Endothelial cell of umbilical vein (primary cell): ENCODE data around the gene HTRA1.

ENCODE experiments used
- EZH2 ChIP-seq: IDR thresholded peaks from 2 replicates; pipeline ENCODE4 v1.6.1; 2012; ENCODE audit warnings: borderline replicate concordance, low read depth, mild to moderate bottlenecking, moderate library complexity, low read length, inconsistent platforms; ENCODE audit not compliant: severe bottlenecking
- TF ChIP-seq, protein P1 (sequence below), 2 donors: IDR thresholded peaks; 1 replicate in 1 of 2; 2 replicates in 1 of 2; pipeline ENCODE4 v1.5.1; 2011; ENCODE audit warnings: low read length in 2 of 2, mild to moderate bottlenecking in 2 of 2, moderate library complexity in 2 of 2, control low read depth in 1 of 2, inconsistent platforms in 1 of 2, low read depth in 1 of 2; ENCODE audit not compliant: insufficient read depth in 1 of 2; ENCODE audit errors: extremely low read depth in 1 of 2
- TF ChIP-seq, protein P2 (sequence below): IDR thresholded peaks from 2 replicates; pipeline ENCODE4 v1.6.1; 2011; ENCODE audit not compliant: insufficient read depth, insufficient read length

DNA sequence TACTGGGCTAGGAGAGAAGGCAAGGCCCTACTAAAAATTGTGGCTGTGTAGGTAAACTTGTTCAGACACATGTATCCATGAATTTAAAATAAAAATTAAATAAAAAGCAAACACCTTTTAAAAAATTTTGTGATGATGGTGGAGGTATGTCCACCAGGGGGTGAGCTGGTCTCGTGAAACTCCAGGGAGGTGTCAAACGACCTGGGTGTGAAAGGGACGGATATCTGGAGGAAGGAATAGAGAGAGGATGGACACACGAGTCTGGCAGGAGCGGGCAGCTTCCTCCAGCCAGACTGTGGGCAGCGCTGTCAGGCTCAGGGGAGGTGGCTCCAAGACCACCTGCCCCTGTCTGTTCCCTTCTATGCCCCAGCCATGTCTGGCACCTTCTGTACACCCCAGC lies 64.4 kb downstream of the HTRA1 start:
- no peak for TF ChIP-seq EZH2
- TF ChIP-seq, protein P1, sequence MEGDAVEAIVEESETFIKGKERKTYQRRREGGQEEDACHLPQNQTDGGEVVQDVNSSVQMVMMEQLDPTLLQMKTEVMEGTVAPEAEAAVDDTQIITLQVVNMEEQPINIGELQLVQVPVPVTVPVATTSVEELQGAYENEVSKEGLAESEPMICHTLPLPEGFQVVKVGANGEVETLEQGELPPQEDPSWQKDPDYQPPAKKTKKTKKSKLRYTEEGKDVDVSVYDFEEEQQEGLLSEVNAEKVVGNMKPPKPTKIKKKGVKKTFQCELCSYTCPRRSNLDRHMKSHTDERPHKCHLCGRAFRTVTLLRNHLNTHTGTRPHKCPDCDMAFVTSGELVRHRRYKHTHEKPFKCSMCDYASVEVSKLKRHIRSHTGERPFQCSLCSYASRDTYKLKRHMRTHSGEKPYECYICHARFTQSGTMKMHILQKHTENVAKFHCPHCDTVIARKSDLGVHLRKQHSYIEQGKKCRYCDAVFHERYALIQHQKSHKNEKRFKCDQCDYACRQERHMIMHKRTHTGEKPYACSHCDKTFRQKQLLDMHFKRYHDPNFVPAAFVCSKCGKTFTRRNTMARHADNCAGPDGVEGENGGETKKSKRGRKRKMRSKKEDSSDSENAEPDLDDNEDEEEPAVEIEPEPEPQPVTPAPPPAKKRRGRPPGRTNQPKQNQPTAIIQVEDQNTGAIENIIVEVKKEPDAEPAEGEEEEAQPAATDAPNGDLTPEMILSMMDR (IDR thresholded peaks at IDR 0.05; ENCODE audit: extremely low read depth in 1 of 2, insufficient read depth in 1 of 2, low read depth in 1 of 2, low read length in 2 of 2): peak; percentile 20 to 31
- TF ChIP-seq, protein P2, sequence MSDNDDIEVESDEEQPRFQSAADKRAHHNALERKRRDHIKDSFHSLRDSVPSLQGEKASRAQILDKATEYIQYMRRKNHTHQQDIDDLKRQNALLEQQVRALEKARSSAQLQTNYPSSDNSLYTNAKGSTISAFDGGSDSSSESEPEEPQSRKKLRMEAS: no peak
